Astrocyte of the spinal cord (primary cell): ENCODE results near the gene APOC3.
"Not testable (repeated sequence)": the region's sequence is repeated elsewhere in the genome, so short reads cannot be mapped to it uniquely, and the experiment has no call there.

Experiments
- DNase-seq: peaks from one replicate; pipeline ENCODE4 v3.0.0; 2011; ENCODE audit warnings: low read depth, low spot score
- H3K4me3 ChIP-seq: 2 replicates; pipeline ENCODE4 v1.5.1; 2011; ENCODE audit warnings: low read depth, mild to moderate bottlenecking, low read length, moderate library complexity
- CTCF ChIP-seq: IDR thresholded peaks from 2 replicates; pipeline ENCODE4 v1.5.1; 2012; ENCODE audit warnings: low read depth, mild to moderate bottlenecking, low read length, inconsistent platforms
- in situ Hi-C: cut with HindIII; loops from 2 replicates; pipeline ENCODE4 v1.10.0; 2017; ENCODE audit warnings: low sequenced_read_pairs

Gene APOC3

GRCh38 chr11:116830184-116830912 lies 641 bp downstream of the APOC3 start:
- H3K4me3 ChIP-seq = no peak overlapping the region
- in situ Hi-C loops = no loop called here
- no peak for TF ChIP-seq CTCF
- DNase-seq = no peak

DNA sequence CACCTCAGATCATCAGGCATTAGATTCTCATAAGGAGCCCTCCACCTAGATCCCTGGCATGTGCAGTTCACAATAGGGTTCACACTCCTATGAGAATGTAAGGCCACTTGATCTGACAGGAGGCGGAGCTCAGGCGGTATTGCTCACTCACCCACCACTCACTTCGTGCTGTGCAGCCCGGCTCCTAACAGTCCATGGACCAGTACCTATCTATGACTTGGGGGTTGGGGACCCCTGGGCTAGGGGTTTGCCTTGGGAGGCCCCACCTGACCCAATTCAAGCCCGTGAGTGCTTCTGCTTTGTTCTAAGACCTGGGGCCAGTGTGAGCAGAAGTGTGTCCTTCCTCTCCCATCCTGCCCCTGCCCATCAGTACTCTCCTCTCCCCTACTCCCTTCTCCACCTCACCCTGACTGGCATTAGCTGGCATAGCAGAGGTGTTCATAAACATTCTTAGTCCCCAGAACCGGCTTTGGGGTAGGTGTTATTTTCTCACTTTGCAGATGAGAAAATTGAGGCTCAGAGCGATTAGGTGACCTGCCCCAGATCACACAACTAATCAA lies 2.2 kb downstream of the APOC3 start:
- H3K4me3 ChIP-seq = no peak overlapping the region
- no peak for DNase-seq

GRCh38 chr11:116832350-116833290 lies 2.9 kb downstream of the APOC3 start:
- in situ Hi-C loops = no loop called here
- DNase-seq = no peak
- TF ChIP-seq CTCF = no peak
- H3K4me3 ChIP-seq = no peak overlapping the region

More for the DNA sequence above, 2.2 kb downstream of the APOC3 start:
- in situ Hi-C loops = no loop called here
- no peak for TF ChIP-seq CTCF

DNA sequence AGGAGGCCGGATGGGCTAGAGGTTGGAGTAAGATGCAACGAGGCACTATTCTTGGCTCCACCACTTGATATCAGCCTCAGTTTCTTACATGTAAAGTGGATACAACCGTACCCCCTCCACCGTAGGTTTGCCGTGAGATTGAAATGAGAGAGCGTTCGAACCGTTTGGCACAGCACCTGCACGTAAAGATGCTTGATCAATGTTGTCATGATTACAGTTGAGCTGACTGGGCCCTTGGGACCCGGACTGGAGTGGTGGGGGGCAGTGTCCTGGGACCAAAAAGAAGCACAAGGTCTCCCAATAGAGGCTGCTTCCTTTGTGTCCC lies 3.7 kb downstream of the APOC3 start:
- no peak for DNase-seq
- in situ Hi-C loops = no loop called here
- no peak overlapping the region for H3K4me3 ChIP-seq
- TF ChIP-seq CTCF = no peak

GRCh38 chr11:116833816-116834534 lies 4.3 kb downstream of the APOC3 start:
- DNase-seq = no peak
- in situ Hi-C loops = no loop called here
- no peak for TF ChIP-seq CTCF
- H3K4me3 ChIP-seq = no peak overlapping the region

- DNase-seq, H3K4me3 ChIP-seq, in situ Hi-C loops: not testable (repeated sequence)
Measured at GRCh38 chr11:116834535-116835041, 4.9 kb downstream of the APOC3 start.
